Panc1 (cell line): ENCODE measurements around the gene PRKACG. TPM values are rescaled to one million over a fixed set of nuclear protein-coding genes. Genes with fewer than 3 reads are reported as not detected.

Experiments used
- ATAC-seq: fragments of 200-7000 bp; cut with Tn5 transposase; 2 replicates; pipeline ENCODE4 v1.9.1; 2020; ENCODE audit warnings: mild to moderate bottlenecking, moderate library complexity
- BruUV-seq: library from RNA; stranded (reverse); fragments of 400-500 nt; replicated peaks from 2 replicates; lab custom pipeline; 2021; lab: Mats Ljungman, UMichigan
- CTCF ChIA-PET: fragments of 300-600 bp; sonication (Branson Sonifier 250); formaldehyde crosslinking; loops from one replicate; lab custom pipeline; 2022; ENCODE audit warnings: antibody characterized with exemption; lab: Charles Lee
- POLR2A ChIA-PET: fragments of 300-600 bp; sonication (Branson Sonifier 250); formaldehyde crosslinking; loops from one replicate; lab custom pipeline; 2022; ENCODE audit warnings: antibody characterized with exemption; lab: Charles Lee
- DNase-seq: peaks from one replicate; pipeline ENCODE4 v3.0.0-alpha.2; 2010; ENCODE audit warnings: low read depth, low spot score
- H3K27ac ChIP-seq: 2 replicates; pipeline ENCODE4 v1.5.1; 2011; ENCODE audit warnings: mild to moderate bottlenecking, low read length, inconsistent platforms
- H3K27me3 ChIP-seq: fragments of 200-500 bp; sonication (Bioruptor generic); 2 replicates; pipeline ENCODE4 v1.6.0; 2014; ENCODE audit warnings: low read length, inconsistent platforms; ENCODE audit not compliant: control insufficient read depth, insufficient read depth
- H3K36me3 ChIP-seq: fragments of 200-500 bp; sonication (Bioruptor generic); 2 replicates; pipeline ENCODE4 v1.5.1; 2014; ENCODE audit warnings: inconsistent platforms, mild to moderate bottlenecking, low read length, moderate library complexity; ENCODE audit not compliant: control insufficient read depth, insufficient read depth
- H3K4me1 ChIP-seq: 2 replicates; pipeline ENCODE4 v1.5.1; 2011; ENCODE audit warnings: inconsistent platforms, mild to moderate bottlenecking, low read length, moderate library complexity; ENCODE audit not compliant: control insufficient read depth, insufficient read depth
- H3K4me3 ChIP-seq, 2 experiments: 2 replicates each; pipeline ENCODE4 v1.5.1; 2011 to 2012; ENCODE audit warnings: low read depth in 2 of 2, low read length in 2 of 2, mild to moderate bottlenecking in 2 of 2, inconsistent platforms in 1 of 2, moderate library complexity in 1 of 2
- H3K9me3 ChIP-seq: fragments of 200-500 bp; sonication (Bioruptor generic); 2 replicates; pipeline ENCODE4 v1.5.1; 2014; ENCODE audit warnings: low read depth, mild to moderate bottlenecking, inconsistent platforms, low read length, moderate library complexity; ENCODE audit not compliant: control insufficient read depth, insufficient read depth
- CTCF ChIP-seq: fragments of 450-650 bp; IDR thresholded peaks from 2 replicates; pipeline ENCODE4 v1.5.1; 2017; ENCODE audit warnings: mild to moderate bottlenecking
- POLR2AphosphoS5 ChIP-seq: IDR thresholded peaks from 2 replicates; pipeline ENCODE4 v1.6.1; 2012; ENCODE audit warnings: mild to moderate bottlenecking, low read depth, low read length, moderate library complexity
- SIN3A ChIP-seq: IDR thresholded peaks from 2 replicates; pipeline ENCODE4 v1.6.1; 2012; ENCODE audit warnings: low read depth, mild to moderate bottlenecking, low read length, moderate library complexity, borderline replicate concordance; ENCODE audit not compliant: insufficient read depth
- TCF7L2 ChIP-seq: IDR thresholded peaks from 2 replicates; pipeline ENCODE4 v1.6.1; 2011; ENCODE audit warnings: mild to moderate bottlenecking, low read depth, low read length, inconsistent platforms
- in situ Hi-C: cut with HindIII; loops from 2 replicates; pipeline ENCODE4 v1.10.0; 2016; ENCODE audit warnings: low sequenced_read_pairs, low pct_unique_long_range_greater_than_20kb
- intact Hi-C: fragments of 100-400 bp; cut with micrococcal nuclease; formaldehyde crosslinking; loops from one replicate; pipeline ENCODE4 v1.10.0; 2022; ENCODE audit not compliant: unreplicated experiment
- total RNA-seq: library from RNA; stranded (reverse); gene quantifications from one replicate; pipeline ENCODE4 v1.2.1, GENCODE V29; 2021; ENCODE audit not compliant: unreplicated experiment
- TF ChIP-seq, protein P1 (sequence below), 2 experiments: IDR thresholded peaks; 2 replicates each; pipeline ENCODE4 v1.6.1; 2011 to 2012; ENCODE audit warnings: low read depth in 2 of 2, control low read depth in 1 of 2, low read length in 1 of 2, mild to moderate bottlenecking in 1 of 2, moderate library complexity in 1 of 2; ENCODE audit not compliant: insufficient read depth in 1 of 2

PRKACG gene
- total RNA-seq, 1 experiment from 2014 or later: not detected

- Histone ChIP-seq H3K27me3 (no peaks in the 10 kb centered on the region), H3K4me1 (no peaks in the 10 kb centered on the region), H3K36me3 (no peaks in the 10 kb centered on the region; the same call in 1 of the 2 replicates), H3K27ac (peak overlapping the region; percentile 62), H3K4me3 (peak overlapping the region; percentile 78 to 84), H3K9me3 (no peaks in the 10 kb centered on the region)
- DNase-seq (no peak), ATAC-seq (no peak)
- in situ Hi-C loops: no loop called here
- no TSS peak for BruUV-seq
- intact Hi-C loops: no loop called here
- POLR2A ChIA-PET: no interaction called here
- TF ChIP-seq POLR2AphosphoS5 (no peak), SIN3A (no peak), TCF7L2 (no peak), CTCF (no peak)
- TF ChIP-seq, protein P1, sequence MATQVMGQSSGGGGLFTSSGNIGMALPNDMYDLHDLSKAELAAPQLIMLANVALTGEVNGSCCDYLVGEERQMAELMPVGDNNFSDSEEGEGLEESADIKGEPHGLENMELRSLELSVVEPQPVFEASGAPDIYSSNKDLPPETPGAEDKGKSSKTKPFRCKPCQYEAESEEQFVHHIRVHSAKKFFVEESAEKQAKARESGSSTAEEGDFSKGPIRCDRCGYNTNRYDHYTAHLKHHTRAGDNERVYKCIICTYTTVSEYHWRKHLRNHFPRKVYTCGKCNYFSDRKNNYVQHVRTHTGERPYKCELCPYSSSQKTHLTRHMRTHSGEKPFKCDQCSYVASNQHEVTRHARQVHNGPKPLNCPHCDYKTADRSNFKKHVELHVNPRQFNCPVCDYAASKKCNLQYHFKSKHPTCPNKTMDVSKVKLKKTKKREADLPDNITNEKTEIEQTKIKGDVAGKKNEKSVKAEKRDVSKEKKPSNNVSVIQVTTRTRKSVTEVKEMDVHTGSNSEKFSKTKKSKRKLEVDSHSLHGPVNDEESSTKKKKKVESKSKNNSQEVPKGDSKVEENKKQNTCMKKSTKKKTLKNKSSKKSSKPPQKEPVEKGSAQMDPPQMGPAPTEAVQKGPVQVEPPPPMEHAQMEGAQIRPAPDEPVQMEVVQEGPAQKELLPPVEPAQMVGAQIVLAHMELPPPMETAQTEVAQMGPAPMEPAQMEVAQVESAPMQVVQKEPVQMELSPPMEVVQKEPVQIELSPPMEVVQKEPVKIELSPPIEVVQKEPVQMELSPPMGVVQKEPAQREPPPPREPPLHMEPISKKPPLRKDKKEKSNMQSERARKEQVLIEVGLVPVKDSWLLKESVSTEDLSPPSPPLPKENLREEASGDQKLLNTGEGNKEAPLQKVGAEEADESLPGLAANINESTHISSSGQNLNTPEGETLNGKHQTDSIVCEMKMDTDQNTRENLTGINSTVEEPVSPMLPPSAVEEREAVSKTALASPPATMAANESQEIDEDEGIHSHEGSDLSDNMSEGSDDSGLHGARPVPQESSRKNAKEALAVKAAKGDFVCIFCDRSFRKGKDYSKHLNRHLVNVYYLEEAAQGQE (IDR thresholded peaks at IDR 0.05; ENCODE audit: insufficient read depth in 1 of 2, low read depth in 2 of 2, low read length in 1 of 2): no peak
- CTCF ChIA-PET: no interaction called here
Measured at GRCh38 chr9:69036799-69037198, 22.9 kb upstream of the PRKACG start.

DNA sequence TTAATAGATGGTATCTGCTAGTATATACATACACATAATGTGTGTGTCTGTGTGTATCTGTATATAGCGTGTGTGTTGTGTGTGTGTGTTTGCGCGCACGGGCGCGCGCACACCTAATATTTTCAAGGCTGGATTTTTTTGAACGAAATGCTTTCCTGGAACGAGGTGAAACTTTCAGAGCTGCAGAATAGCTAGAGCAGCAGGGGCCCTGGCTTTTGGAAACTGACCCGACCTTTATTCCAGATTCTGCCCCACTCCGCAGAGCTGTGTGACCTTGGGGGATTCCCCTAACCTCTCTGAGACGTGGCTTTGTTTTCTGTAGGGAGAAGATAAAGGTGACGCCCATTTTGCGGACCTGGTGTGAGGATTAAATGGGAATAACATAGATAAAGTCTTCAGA lies 22.4 kb upstream of the PRKACG start:
- peak overlapping the region; percentile 78 to 84 for H3K4me3 ChIP-seq
- ChIA-PET CTCF (interaction anchor here (0.8 kb wide), 1 partner anchor 157 kb away, joined by 5 read pairs; no protein-coding TSS in a partner anchor), POLR2A (interaction anchor here (0.5 kb wide), 1 partner anchor 694 kb away, joined by 3 read pairs; no protein-coding TSS in a partner anchor)
- in situ Hi-C loops: no loop called here
- ATAC-seq (peak; percentile 31; the same call in 1 of the 2 replicates), DNase-seq (no peak)
- peak overlapping the region; percentile 62 for H3K27ac ChIP-seq
- H3K4me1 ChIP-seq: no peaks in the 10 kb centered on the region
- intact Hi-C loops: no loop called here
- H3K36me3 ChIP-seq: no peaks in the 10 kb centered on the region; the same call in 1 of the 2 replicates
- no TSS peak for BruUV-seq
- H3K9me3 ChIP-seq: no peaks in the 10 kb centered on the region
- H3K27me3 ChIP-seq: no peaks in the 10 kb centered on the region
- TF ChIP-seq SIN3A: no peak
- no peak for TF ChIP-seq CTCF
- TF ChIP-seq, protein P1 (IDR thresholded peaks at IDR 0.05; ENCODE audit: insufficient read depth in 1 of 2, low read depth in 2 of 2, low read length in 1 of 2): no peak
